GM23338 (cell line): ENCODE measurements around the gene SASS6.

Source experiments
- CREB1 ChIP-seq: fragments of 250-450 bp; sonication (Bioruptor Pico); IDR thresholded peaks from 2 replicates; pipeline ENCODE4 v1.5.0; 2020; ENCODE audit warnings: low read depth, mild to moderate bottlenecking, moderate library complexity
- EZH2 ChIP-seq: fragments of 200-600 bp; sonication (generic); IDR thresholded peaks from one replicate; pipeline ENCODE4 v1.8.0; 2017; ENCODE audit warnings: antibody characterized with exemption, mild to moderate bottlenecking, low read depth; ENCODE audit not compliant: unreplicated experiment
- EZH2phosphoT487 ChIP-seq: fragments of 200-600 bp; sonication (generic); IDR thresholded peaks from one replicate; pipeline ENCODE4 v1.8.1; 2018; ENCODE audit warnings: antibody characterized with exemption; ENCODE audit not compliant: unreplicated experiment
- JUNB ChIP-seq: IDR thresholded peaks from one replicate; pipeline ENCODE4 v1.6.1; 2016; ENCODE audit warnings: antibody characterized with exemption; ENCODE audit not compliant: unreplicated experiment
- NANOG ChIP-seq: IDR thresholded peaks from 2 replicates; pipeline ENCODE4 v1.6.1; 2016; ENCODE audit warnings: antibody characterized with exemption, borderline replicate concordance
- POLR2AphosphoS5 ChIP-seq: IDR thresholded peaks from 2 replicates; pipeline ENCODE4 v1.6.1; 2016; ENCODE audit warnings: antibody characterized with exemption, low read depth
- TF ChIP-seq, protein P1 (sequence below), 2 experiments: fragments of 200-600 bp in 1 of 2; sonication (generic) in 1 of 2; conservative IDR thresholded peaks; 2 replicates each; pipeline versions ENCODE4 v1.5.1 to v1.6.1; 2016 to 2017; ENCODE audit warnings: antibody characterized with exemption in 2 of 2, low read depth in 2 of 2, mild to moderate bottlenecking in 2 of 2, moderate library complexity in 1 of 2
- TF ChIP-seq, protein P2 (sequence below): IDR thresholded peaks from one replicate; pipeline ENCODE4 v1.6.1; 2018; ENCODE audit warnings: antibody characterized with exemption; ENCODE audit not compliant: unreplicated experiment
- TF ChIP-seq, protein P3 (sequence below): IDR thresholded peaks from 2 replicates; pipeline ENCODE4 v1.6.1; 2016; ENCODE audit warnings: antibody characterized with exemption
- TF ChIP-seq, protein P4 (sequence below): fragments of 250-450 bp; sonication (Bioruptor Pico); IDR thresholded peaks from 2 replicates; pipeline ENCODE4 v1.5.0; 2020; ENCODE audit warnings: mild to moderate bottlenecking, moderate library complexity

DNA sequence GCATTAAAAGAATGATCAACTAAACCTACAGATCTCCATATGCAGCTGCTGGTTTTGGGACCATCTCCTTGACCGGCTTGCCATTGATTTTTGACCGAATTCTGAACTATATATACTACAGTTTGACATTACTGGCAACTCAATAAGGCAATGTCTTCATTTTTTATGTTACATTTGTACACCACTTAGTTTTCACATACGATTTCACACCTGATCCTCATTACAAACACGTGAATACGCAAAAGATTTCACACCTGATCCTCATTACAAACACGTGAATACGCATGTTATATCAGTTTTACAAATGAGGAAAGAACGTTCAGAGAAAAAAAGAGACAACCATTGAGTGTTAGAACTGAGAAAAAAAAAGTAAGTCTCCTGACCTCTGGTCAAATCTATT lies 1.1 kb downstream of the SASS6 start:
- no peak for TF ChIP-seq CREB1
- TF ChIP-seq, protein P1, sequence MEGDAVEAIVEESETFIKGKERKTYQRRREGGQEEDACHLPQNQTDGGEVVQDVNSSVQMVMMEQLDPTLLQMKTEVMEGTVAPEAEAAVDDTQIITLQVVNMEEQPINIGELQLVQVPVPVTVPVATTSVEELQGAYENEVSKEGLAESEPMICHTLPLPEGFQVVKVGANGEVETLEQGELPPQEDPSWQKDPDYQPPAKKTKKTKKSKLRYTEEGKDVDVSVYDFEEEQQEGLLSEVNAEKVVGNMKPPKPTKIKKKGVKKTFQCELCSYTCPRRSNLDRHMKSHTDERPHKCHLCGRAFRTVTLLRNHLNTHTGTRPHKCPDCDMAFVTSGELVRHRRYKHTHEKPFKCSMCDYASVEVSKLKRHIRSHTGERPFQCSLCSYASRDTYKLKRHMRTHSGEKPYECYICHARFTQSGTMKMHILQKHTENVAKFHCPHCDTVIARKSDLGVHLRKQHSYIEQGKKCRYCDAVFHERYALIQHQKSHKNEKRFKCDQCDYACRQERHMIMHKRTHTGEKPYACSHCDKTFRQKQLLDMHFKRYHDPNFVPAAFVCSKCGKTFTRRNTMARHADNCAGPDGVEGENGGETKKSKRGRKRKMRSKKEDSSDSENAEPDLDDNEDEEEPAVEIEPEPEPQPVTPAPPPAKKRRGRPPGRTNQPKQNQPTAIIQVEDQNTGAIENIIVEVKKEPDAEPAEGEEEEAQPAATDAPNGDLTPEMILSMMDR (conservative IDR thresholded peaks at IDR 0.05; ENCODE audit: low read depth in 2 of 2), result no peak
- no peak for TF ChIP-seq POLR2AphosphoS5
- no peak for TF ChIP-seq NANOG
- TF ChIP-seq, protein P2, sequence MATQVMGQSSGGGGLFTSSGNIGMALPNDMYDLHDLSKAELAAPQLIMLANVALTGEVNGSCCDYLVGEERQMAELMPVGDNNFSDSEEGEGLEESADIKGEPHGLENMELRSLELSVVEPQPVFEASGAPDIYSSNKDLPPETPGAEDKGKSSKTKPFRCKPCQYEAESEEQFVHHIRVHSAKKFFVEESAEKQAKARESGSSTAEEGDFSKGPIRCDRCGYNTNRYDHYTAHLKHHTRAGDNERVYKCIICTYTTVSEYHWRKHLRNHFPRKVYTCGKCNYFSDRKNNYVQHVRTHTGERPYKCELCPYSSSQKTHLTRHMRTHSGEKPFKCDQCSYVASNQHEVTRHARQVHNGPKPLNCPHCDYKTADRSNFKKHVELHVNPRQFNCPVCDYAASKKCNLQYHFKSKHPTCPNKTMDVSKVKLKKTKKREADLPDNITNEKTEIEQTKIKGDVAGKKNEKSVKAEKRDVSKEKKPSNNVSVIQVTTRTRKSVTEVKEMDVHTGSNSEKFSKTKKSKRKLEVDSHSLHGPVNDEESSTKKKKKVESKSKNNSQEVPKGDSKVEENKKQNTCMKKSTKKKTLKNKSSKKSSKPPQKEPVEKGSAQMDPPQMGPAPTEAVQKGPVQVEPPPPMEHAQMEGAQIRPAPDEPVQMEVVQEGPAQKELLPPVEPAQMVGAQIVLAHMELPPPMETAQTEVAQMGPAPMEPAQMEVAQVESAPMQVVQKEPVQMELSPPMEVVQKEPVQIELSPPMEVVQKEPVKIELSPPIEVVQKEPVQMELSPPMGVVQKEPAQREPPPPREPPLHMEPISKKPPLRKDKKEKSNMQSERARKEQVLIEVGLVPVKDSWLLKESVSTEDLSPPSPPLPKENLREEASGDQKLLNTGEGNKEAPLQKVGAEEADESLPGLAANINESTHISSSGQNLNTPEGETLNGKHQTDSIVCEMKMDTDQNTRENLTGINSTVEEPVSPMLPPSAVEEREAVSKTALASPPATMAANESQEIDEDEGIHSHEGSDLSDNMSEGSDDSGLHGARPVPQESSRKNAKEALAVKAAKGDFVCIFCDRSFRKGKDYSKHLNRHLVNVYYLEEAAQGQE, result no peak
- no peak for TF ChIP-seq EZH2
- TF ChIP-seq, protein P3, sequence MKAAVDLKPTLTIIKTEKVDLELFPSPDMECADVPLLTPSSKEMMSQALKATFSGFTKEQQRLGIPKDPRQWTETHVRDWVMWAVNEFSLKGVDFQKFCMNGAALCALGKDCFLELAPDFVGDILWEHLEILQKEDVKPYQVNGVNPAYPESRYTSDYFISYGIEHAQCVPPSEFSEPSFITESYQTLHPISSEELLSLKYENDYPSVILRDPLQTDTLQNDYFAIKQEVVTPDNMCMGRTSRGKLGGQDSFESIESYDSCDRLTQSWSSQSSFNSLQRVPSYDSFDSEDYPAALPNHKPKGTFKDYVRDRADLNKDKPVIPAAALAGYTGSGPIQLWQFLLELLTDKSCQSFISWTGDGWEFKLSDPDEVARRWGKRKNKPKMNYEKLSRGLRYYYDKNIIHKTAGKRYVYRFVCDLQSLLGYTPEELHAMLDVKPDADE, result no peak
- no peak for TF ChIP-seq EZH2phosphoT487
- TF ChIP-seq, protein P4, sequence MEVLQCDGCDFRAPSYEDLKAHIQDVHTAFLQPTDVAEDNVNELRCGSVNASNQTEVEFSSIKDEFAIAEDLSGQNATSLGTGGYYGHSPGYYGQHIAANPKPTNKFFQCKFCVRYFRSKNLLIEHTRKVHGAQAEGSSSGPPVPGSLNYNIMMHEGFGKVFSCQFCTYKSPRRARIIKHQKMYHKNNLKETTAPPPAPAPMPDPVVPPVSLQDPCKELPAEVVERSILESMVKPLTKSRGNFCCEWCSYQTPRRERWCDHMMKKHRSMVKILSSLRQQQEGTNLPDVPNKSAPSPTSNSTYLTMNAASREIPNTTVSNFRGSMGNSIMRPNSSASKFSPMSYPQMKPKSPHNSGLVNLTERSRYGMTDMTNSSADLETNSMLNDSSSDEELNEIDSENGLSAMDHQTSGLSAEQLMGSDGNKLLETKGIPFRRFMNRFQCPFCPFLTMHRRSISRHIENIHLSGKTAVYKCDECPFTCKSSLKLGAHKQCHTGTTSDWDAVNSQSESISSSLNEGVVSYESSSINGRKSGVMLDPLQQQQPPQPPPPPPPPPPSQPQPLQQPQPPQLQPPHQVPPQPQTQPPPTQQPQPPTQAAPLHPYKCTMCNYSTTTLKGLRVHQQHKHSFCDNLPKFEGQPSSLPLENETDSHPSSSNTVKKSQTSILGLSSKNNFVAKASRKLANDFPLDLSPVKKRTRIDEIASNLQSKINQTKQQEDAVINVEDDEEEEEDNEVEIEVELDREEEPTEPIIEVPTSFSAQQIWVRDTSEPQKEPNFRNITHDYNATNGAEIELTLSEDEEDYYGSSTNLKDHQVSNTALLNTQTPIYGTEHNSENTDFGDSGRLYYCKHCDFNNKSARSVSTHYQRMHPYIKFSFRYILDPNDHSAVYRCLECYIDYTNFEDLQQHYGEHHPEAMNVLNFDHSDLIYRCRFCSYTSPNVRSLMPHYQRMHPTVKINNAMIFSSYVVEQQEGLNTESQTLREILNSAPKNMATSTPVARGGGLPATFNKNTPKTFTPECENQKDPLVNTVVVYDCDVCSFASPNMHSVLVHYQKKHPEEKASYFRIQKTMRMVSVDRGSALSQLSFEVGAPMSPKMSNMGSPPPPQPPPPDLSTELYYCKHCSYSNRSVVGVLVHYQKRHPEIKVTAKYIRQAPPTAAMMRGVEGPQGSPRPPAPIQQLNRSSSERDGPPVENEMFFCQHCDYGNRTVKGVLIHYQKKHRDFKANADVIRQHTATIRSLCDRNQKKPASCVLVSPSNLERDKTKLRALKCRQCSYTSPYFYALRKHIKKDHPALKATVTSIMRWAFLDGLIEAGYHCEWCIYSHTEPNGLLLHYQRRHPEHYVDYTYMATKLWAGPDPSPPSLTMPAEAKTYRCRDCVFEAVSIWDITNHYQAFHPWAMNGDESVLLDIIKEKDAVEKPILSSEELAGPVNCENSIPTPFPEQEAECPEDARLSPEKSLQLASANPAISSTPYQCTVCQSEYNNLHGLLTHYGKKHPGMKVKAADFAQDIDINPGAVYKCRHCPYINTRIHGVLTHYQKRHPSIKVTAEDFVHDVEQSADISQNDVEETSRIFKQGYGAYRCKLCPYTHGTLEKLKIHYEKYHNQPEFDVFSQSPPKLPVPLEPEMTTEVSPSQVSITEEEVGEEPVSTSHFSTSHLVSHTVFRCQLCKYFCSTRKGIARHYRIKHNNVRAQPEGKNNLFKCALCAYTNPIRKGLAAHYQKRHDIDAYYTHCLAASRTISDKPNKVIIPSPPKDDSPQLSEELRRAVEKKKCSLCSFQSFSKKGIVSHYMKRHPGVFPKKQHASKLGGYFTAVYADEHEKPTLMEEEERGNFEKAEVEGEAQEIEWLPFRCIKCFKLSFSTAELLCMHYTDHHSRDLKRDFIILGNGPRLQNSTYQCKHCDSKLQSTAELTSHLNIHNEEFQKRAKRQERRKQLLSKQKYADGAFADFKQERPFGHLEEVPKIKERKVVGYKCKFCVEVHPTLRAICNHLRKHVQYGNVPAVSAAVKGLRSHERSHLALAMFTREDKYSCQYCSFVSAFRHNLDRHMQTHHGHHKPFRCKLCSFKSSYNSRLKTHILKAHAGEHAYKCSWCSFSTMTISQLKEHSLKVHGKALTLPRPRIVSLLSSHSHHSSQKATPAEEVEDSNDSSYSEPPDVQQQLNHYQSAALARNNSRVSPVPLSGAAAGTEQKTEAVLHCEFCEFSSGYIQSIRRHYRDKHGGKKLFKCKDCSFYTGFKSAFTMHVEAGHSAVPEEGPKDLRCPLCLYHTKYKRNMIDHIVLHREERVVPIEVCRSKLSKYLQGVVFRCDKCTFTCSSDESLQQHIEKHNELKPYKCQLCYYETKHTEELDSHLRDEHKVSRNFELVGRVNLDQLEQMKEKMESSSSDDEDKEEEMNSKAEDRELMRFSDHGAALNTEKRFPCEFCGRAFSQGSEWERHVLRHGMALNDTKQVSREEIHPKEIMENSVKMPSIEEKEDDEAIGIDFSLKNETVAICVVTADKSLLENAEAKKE (CRISPR knock-in tag), result no peak
- TF ChIP-seq JUNB, result no peak
